ENCODE measurements around the gene ADGRG6.

ADGRG6 gene

DNA sequence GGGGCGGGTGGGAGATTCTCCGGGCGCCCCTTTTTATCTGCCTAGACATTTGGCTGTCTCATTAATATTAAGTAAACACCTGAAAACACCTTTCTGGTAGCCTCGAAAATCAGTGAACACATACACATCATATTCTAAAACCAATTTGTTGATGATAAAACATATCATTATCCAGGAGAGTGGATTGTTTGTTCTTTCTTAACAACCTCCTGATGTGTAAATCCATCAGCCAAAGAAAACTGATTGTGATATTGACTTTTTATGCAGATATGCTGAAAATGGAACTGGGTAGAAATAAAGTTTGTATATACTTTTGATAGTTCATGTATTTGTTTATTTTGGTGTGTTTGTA lies 75.7 kb downstream of the ADGRG6 start:
- Histone ChIP-seq H3K4me3 (ENCODE audit: low read depth, low read length) (no peak overlapping the region), H3K36me3 (ENCODE audit: control insufficient read depth in 2 of 2, insufficient read depth in 1 of 2, low read length in 2 of 2) (no peaks in the 10 kb centered on the region), H3K27ac (ENCODE audit: extremely low read depth, low read depth, low read length) (peak overlapping the region; percentile 87), H3K4me1 (ENCODE audit: control insufficient read depth, insufficient read depth, low read length) (peaks cover 38% of the 10 kb centered on the region), H3K9me3 (ENCODE audit: control insufficient read depth, insufficient read depth, low read depth, low read length) (no peaks in the 10 kb centered on the region)
- TF ChIP-seq ZNF623 (tag by site-specific recombination; IDR thresholded peaks at IDR 0.05) (no peak), ZBTB17 (tag by site-specific recombination; IDR thresholded peaks at IDR 0.05) (0 out of 2 replicates have a peak, but pooled peaks have one; percentile 4), ZBTB8A (tag by site-specific recombination; IDR thresholded peaks at IDR 0.05) (peak; percentile 42; the same call in 1 of the 2 replicates), ZNF335 (tag by site-specific recombination; conservative IDR thresholded peaks at IDR 0.05) (peak; percentile 7; the same call in 1 of the 2 replicates), SP7 (tag by site-specific recombination; IDR thresholded peaks at IDR 0.05) (peak; percentile 68), FEZF1 (tag by site-specific recombination; IDR thresholded peaks at IDR 0.05) (0 out of 2 replicates have a peak, but pooled peaks have one; percentile 5)
- TF ChIP-seq, protein P1, sequence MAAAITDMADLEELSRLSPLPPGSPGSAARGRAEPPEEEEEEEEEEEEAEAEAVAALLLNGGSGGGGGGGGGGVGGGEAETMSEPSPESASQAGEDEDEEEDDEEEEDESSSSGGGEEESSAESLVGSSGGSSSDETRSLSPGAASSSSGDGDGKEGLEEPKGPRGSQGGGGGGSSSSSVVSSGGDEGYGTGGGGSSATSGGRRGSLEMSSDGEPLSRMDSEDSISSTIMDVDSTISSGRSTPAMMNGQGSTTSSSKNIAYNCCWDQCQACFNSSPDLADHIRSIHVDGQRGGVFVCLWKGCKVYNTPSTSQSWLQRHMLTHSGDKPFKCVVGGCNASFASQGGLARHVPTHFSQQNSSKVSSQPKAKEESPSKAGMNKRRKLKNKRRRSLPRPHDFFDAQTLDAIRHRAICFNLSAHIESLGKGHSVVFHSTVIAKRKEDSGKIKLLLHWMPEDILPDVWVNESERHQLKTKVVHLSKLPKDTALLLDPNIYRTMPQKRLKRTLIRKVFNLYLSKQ (tag by site-specific recombination; IDR thresholded peaks at IDR 0.05; ENCODE audit: borderline replicate concordance) = no peak
- TF ChIP-seq, protein P2, sequence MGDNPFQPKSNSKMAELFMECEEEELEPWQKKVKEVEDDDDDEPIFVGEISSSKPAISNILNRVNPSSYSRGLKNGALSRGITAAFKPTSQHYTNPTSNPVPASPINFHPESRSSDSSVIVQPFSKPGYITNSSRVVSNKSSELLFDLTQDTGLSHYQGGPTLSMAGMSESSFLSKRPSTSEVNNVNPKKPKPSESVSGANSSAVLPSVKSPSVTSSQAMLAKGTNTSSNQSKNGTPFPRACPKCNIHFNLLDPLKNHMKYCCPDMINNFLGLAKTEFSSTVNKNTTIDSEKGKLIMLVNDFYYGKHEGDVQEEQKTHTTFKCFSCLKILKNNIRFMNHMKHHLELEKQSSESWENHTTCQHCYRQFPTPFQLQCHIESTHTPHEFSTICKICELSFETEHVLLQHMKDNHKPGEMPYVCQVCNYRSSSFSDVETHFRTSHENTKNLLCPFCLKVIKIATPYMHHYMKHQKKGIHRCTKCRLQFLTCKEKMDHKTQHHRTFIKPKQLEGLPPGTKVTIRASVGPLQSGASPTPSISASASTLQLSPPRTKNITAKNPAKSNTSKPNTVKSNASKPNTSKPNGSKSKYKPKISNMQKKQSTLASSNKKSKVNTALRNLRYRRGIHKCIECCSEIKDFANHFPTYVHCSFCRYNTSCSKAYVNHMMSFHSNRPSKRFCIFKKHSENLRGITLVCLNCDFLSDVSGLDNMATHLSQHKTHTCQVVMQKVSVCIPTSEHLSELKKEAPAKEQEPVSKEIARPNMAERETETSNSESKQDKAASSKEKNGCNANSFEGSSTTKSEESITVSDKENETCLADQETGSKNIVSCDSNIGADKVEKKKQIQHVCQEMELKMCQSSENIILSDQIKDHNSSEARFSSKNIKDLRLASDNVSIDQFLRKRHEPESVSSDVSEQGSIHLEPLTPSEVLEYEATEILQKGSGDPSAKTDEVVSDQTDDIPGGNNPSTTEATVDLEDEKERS (tag by site-specific recombination; IDR thresholded peaks at IDR 0.05) = no peak
- POLR2A ChIA-PET = interaction anchor here (1.1 to 1.4 kb wide), 2 partner anchors 9 to 76 kb away, joined by 3 to 7 read pairs; partner anchors contain the start of gene ADGRG6
- CTCF ChIA-PET = interaction anchor here (0.7 to 4.1 kb wide), 6 partner anchors 10 to 231 kb away, joined by 3 to 16 read pairs (median 4); partner anchors contain the start of genes NMBR and VTA1

DNA sequence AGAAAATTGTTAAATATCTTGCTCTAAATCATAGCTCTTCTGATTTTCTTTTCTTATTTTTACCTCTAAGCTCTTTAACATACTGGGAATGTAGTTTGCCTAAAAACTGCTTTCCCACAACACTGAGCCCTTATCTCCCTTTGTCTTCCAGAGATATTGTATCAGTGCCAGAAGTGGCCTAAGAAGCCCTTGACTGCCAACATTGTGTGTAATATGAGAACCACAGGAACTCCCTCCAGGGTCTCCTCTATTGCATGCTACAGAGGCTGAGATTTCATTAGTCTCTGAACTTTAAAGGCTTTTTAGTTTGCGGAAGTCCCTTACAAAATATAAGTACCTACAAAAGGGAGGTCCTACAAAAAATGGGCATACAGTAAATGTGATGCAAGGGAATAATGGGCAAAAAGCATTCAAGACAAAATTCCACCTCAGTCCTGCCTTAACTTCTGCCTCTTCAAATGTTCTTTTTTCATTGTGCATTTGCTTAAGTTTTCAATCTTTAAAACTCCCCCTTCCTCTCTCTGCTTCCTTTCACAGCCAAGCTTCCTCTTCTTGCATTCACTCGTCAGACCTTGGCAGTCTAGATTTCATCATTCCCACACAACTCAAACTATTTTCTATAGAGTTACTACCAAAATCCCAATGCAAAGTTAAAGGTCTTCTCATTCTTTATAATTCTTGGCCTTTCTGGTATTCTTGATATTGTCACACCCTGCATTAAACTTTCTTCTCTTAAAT lies 76.5 kb downstream of the ADGRG6 start:
- POLR2A ChIA-PET = interaction anchor here (1.4 kb wide), 1 partner anchor 10 kb away, joined by 3 read pairs; no protein-coding TSS in a partner anchor
- Histone ChIP-seq H3K27ac (ENCODE audit: extremely low read depth, low read depth, low read length) (peak overlapping the region; percentile 18; the same call in 1 of the 2 replicates), H3K36me3 (ENCODE audit: control insufficient read depth in 2 of 2, insufficient read depth in 1 of 2, low read length in 2 of 2) (no peaks in the 10 kb centered on the region), H3K9me3 (ENCODE audit: control insufficient read depth, insufficient read depth, low read depth, low read length) (no peaks in the 10 kb centered on the region), H3K4me1 (ENCODE audit: control insufficient read depth, insufficient read depth, low read length) (peaks cover 38% of the 10 kb centered on the region), H3K4me3 (ENCODE audit: low read depth, low read length) (no peak overlapping the region; the same call in 1 of the 2 replicates)
- CTCF ChIA-PET = interaction anchor here (0.7 to 4.1 kb wide), 5 partner anchors 9 to 96 kb away, joined by 3 to 16 read pairs (median 5); no protein-coding TSS in a partner anchor
- no peak for TF ChIP-seq SCRT2 (tag by site-specific recombination; IDR thresholded peaks at IDR 0.05)
- TF ChIP-seq, protein P2 (tag by site-specific recombination; IDR thresholded peaks at IDR 0.05) = no peak
- TF ChIP-seq, protein P3, sequence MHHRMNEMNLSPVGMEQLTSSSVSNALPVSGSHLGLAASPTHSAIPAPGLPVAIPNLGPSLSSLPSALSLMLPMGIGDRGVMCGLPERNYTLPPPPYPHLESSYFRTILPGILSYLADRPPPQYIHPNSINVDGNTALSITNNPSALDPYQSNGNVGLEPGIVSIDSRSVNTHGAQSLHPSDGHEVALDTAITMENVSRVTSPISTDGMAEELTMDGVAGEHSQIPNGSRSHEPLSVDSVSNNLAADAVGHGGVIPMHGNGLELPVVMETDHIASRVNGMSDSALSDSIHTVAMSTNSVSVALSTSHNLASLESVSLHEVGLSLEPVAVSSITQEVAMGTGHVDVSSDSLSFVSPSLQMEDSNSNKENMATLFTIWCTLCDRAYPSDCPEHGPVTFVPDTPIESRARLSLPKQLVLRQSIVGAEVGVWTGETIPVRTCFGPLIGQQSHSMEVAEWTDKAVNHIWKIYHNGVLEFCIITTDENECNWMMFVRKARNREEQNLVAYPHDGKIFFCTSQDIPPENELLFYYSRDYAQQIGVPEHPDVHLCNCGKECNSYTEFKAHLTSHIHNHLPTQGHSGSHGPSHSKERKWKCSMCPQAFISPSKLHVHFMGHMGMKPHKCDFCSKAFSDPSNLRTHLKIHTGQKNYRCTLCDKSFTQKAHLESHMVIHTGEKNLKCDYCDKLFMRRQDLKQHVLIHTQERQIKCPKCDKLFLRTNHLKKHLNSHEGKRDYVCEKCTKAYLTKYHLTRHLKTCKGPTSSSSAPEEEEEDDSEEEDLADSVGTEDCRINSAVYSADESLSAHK (tag by site-specific recombination; IDR thresholded peaks at IDR 0.05) = peak; percentile 87
- TF ChIP-seq ZNF624 (tag by site-specific recombination; IDR thresholded peaks at IDR 0.05) = no peak
- no peak for TF ChIP-seq ZNF555 (tag by site-specific recombination; conservative IDR thresholded peaks at IDR 0.05)
- peak; percentile 29; the same call in 1 of the 2 replicates for TF ChIP-seq ZNF184 (tag by site-specific recombination; IDR thresholded peaks at IDR 0.05)
- no peak for TF ChIP-seq ZNF16 (tag by site-specific recombination; IDR thresholded peaks at IDR 0.05; ENCODE audit: low read depth)
- peak; percentile 92 for TF ChIP-seq ZNF660 (tag by site-specific recombination; IDR thresholded peaks at IDR 0.05)
- no peak for TF ChIP-seq ZNF548 (tag by site-specific recombination; IDR thresholded peaks at IDR 0.05)
- TF ChIP-seq ZNF211 (tag by site-specific recombination; IDR thresholded peaks at IDR 0.05; ENCODE audit: low read depth) = no peak
- no peak for TF ChIP-seq KLF16 (tag by site-specific recombination; IDR thresholded peaks at IDR 0.05)
- TF ChIP-seq, protein P4, sequence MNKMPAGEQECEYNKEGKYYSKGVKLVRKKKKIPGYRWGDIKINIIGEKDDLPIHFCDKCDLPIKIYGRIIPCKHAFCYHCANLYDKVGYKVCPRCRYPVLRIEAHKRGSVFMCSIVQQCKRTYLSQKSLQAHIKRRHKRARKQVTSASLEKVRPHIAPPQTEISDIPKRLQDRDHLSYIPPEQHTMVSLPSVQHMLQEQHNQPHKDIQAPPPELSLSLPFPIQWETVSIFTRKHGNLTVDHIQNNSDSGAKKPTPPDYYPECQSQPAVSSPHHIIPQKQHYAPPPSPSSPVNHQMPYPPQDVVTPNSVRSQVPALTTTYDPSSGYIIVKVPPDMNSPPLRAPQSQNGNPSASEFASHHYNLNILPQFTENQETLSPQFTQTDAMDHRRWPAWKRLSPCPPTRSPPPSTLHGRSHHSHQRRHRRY (tag by site-specific recombination; IDR thresholded peaks at IDR 0.05) = no peak
- peak; percentile 57; the same call in 1 of the 2 replicates for TF ChIP-seq ZNF558 (tag by site-specific recombination; IDR thresholded peaks at IDR 0.05)
- no peak for TF ChIP-seq ZNF248 (tag by site-specific recombination; IDR thresholded peaks at IDR 0.05)
- TF ChIP-seq ZNF529 (tag by site-specific recombination; IDR thresholded peaks at IDR 0.05; ENCODE audit: insufficient replicate concordance) = no peak
